SW480 (cell line): ENCODE measurements around the gene MIX23.

Experiments
- DNase-seq: peaks from one replicate; pipeline ENCODE4 v3.0.0-alpha.2; 2016; ENCODE audit warnings: low spot score

The MIX23 gene

DNA sequence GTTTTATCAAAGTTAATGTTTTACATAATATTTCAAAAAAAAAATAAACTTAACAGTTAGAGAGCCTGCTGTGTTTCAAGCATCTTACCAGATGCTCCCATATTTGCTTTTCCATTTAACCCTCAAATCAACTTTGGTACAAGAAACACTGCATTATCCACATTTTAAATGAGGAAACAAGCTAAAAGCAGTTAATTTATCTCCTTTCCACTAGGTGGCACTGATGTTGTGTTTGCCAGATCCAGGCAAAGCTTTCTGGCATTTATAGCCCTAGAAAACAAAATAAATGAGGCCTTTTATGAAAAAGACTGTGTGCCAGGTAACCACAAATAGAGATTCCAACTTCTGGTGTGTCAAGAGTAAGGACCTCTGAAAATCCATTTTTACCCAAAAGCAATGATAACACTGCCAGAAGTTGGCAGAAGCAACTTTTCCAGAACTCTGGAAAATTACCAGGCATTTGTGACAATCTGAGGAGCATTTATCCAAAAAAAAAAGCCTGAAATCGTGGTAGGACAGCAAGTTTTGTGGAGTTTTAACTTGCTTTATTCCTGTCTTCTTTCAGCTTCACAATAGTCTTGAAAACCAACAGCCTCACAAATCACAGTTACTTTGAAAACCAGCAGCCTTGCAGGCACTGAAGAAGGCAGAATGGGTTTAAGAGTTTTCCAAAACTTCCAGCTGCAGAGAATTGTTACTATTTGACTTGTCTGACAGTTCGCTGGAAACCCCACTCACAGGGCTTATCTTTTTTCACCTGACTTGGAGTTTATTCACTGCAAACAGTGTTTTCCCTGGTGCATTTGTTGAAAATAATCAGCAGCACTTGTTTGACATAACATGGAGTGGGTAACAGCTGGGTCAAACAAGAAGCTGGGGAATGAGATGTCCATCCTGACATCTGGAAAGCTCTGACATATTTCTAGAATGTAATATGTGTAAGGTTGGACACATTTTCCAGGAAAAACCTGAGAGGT lies 10.1 kb upstream of the MIX23 start:
- peak; percentile 49 for DNase-seq

DNA sequence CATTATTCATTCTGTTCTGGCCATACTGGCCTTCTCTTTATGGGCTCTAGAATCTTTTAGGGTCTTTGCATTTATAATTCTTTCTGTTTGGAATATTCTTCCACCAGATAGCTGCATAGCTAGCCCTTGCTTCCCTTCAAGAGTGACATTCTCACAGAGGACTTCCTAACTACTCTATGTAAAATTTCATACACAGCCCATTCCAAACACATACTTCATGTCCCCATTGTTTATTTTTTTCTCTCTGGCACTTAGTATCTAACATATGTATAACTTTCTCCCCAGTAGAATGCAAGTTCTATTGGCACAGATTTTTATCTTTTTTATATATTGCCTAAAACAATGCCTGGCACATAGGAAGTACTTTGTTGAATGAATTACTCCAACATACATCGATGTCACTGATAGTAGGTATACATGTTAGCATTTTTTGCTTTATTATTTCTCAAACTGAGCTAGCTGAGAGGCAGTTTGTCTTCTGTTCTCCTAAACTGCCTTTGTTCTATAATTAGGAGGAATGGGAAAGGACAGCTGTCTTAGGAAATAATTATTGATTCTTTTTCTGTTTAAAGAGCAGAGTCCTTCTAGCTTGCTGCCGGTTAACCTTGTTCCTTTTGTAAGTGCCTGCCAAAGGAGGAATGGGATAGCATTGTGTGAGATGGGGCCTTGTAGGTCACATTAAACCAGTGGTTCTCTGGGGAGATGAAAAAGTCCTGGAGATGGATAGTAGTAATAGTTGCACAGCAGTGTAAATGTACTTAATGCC lies 8.8 kb upstream of the MIX23 start:
- DNase-seq: no peak

DNA sequence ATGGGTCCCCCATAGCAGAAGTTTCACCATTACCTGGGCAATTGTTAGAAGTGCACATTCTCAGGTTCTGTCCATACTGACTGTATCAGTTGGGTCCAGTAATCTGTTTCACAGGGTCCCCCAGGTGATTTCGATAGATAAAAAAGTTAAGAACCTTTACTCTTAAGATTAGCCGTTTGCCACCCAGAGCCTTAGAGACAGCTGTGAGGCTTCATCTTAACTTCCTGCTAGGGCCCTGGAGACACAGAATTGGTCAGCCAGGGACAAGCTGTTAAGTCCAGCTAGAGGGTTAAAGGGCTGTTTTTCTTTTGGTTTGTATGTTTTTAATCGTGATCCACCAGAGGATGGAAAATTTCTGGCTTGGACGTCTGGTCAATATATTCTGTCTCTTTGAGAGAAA lies 7.6 kb upstream of the MIX23 start:
- DNase-seq: no peak

DNA sequence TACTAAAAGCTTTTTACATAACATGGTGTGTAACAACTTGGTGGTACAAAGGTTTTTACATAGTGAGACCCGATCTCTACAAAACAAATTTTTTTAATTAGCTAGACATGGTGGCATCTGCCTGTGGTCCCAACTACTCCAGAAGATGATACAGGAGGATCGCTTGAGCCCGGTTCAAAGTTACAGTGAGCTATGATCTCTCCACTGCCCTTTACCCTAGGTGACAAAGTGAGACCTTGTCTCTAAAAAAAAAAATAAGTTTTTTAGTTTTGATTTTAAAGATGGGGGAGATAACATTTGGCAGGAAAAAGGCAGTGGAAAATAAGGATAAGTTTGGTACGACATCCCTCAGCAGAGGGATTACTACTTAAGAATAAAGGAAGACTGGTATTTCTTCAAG lies 6.9 kb upstream of the MIX23 start:
- DNase-seq: no peak

DNA sequence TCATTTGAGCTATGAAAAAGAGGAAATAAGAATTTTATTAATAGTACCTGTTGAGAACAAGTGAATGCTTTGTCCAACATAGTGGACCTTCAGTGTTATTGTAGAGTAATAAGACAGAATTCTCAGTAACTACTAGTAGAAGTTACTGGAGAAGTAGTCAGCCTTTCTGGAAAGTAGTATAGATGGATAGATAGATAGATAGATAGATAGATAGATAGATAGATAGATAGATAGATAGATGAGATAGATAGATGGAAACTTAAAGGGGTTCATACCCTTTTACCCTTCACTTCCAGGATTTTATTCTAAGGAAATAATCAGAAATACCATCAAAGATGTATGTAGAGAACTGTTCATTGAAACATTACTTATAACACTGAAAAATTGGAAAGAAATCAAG lies 6.2 kb upstream of the MIX23 start:
- DNase-seq: no peak

DNA sequence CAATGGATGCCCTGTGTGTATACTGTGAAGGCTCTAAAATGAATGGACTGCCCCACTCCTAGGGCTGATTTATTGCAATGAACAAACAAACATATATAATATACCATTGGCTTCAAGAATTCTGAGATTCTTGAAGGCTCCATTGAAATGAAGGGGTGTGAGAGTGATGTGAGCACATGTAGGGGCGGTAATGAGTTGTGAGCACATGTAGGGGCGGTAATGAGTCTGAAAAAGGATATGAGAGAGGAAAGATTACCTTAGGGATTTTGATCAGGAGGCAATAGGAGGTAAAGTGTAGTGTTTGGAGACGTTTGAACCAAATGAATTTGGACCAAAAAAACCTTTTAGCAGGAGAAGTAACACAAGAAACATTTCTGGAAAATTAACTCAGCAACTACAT lies 4.7 kb upstream of the MIX23 start:
- no peak for DNase-seq

DNA sequence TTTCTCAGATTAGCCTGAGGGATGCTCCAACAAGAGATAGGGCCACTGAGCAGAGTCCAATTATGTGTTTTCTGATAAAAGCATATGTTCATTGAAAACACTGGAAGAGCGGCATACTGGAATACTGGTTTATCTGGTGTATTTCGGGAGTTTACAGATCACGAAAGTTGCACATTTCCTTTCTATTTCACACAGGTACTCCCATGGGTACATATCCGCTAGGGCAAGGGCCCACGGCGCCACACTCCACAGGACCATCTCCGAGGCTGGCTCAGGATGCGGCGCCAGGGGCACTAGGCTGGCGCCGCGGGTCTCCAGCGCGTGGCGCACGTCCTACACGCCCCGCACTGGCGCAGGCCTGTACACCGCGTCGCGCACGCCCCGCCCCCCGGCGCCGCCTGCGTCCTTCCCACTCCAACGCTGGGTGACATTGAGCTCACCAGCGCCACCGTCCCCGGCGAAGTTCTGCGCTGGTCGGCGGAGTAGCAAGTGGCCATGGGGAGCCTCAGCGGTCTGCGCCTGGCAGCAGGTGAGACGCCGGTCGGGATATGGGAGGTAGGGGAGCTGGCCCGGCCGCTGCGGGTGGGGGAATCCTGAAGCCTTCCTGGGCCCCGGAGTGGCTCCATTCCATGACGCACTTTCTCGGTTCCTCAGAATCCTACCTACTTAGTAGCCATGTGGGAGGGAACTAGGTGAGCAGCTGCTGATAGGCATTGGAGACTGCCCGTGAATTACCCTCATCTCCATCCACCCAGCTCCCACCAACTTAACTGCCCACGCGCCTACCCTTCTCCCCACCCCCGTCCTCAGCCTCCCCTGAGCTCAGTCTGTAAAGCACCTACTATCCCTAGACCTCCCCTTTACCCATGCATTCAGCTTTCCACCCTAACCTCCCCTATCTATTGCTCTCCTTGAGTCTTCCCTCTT lies 1.0 kb upstream of the MIX23 start, which contains the start of gene FAM162A:
Gene FAM162A, plus strand, starts transcription at position 412 of the 927 bp plus-strand sequence. Its CDS starts 84 bp downstream, at position 496.
- DNase-seq: peak; percentile 94

DNA sequence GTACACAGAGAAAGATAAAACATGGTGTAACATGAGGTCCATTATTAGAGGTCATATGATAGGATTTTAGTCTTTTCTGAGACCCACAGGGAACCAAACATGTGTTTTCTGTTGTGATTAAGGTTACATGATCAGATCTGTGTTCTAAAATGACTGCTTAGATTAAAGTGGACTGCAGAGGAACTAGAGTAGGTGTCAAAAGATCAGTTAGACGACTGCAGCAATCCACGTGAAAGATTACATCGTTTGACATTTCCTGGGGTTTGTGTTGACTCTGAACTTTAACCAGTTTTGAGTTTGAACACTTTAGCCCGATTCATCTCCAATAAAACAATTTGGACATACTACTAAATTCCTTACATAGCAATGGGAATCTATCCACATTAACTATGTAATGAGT lies 5.1 kb downstream of the MIX23 start:
- no peak for DNase-seq

DNA sequence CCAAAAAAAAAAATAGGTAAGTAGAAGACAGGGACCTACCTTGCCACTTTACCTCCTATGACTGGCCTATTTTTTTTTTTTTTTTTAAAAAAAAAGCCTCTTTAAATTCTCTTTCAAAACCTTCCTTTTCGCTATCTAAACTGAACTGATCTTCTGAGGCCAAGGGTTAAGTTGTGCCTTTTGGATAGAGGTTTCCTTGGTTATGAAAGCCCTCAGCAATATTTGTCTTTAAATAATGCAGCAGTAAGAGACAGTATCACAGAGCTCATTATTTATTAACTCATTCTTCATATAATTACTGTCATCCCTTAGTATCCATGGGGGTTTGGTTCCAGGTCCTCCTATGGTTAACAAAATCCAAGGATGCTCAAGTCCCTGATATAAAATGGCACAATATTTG lies 9.0 kb downstream of the MIX23 start:
- DNase-seq: no peak

DNA sequence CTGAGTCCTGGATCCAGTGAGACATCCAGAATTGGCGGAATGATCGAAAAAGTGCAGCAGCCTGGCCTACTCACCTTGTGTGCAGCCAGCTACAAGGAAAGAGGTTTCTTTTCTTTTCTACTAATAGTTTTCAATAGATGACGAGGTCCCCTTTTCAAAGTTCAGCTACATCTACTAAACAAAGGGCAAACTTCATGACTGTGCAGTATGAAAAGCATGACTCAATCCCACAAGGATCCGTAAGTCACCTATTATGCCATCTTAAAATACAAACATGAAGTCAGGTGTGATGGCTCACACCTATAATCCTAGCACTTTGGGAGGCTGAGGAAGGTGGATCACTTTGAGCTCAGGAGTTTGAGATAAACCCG lies 16.7 kb downstream of the MIX23 start:
- no peak for DNase-seq

DNA sequence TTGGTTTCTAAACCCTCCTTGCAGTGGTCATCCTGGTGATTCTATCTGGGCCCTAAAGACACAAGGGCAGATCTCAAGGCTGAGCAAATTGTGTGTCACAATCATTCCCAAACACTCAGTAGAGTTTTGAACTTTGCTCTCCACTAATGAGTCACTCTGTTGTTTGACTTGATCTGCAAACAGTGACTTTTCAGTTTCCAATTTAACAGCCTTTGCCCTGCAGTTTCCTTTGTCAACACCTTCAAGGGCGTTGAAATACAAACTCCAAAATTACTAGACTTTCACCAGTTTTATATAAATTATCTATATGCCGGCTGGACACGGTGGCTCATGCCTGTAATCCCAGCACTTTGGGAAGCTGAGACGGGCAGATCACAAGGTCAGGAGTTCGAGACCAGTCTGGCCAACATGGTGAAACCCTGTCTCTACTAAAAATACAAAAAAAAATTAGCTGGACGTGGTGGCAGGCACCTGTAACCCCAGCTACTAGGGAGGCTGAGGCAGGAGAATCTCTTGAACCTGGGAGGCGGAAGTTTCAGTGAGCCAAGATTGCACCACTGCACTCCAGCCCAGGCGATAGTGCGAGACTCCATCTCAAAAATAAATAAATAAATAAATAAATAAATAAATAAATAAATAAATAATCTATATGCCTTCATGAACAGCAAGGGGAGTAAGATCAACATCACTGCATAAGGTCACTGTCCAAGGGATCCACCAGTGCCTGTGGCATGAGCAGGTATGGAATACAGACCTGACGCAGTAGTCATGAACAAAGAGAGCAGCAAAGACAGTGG lies 17.3 kb downstream of the MIX23 start:
- DNase-seq: peak; percentile 32

DNA sequence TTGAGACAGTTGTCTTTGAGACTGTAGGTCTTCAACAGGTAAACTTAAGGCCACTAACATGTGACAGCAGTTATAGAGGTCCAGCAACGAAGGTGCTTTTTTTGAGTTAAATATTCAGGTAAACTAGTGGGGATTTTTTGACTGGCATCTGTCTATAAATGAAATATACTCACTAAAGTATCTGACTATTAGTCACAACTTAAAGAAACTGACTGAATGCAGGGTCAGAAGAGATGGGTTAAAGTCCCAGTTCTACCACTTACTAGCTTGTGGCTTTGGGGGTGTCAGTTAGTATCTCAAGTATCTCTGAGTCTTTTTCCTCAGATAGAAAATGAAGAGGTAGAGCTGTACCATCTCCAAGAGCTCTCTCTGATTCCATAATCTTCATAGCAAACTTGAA lies 18.0 kb downstream of the MIX23 start:
- DNase-seq: no peak

DNA sequence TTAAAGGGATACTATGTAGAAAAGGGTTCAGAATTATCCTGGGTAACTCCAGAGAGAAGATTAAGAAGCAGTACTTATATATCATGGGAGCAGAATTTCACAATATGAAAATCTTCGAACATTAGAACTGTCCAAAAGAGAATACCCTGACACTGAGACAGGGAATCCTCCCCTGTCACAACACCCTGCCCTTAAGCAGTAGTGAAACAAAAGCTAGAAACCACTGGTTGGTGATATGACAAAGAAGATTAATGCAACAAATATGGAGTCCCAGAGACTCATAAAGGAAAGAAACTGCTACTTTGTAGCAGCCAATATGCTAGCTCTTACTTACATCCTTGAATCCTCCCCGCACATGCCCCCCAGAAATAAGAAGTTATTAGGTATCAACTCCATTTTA lies 18.5 kb downstream of the MIX23 start:
- DNase-seq: no peak

DNA sequence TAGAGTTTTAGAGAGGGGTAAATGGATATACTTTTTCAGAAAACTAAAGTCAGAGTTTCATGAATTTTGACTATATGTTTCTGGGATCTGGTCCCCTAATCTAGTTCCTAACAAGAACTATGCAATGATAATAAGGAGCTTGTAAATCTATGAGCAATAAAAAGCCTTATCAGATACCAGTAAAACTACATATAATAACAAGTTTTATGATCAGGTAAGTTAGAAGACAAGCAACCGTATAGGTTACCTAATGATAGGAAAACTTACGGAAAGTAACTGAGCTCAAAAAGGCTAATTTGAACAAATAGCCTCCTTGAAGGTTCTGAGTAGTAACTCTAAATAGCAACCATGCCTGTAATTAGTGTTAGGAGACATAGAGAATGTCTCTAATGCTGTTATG lies 21.0 kb downstream of the MIX23 start:
- DNase-seq: no peak

DNA sequence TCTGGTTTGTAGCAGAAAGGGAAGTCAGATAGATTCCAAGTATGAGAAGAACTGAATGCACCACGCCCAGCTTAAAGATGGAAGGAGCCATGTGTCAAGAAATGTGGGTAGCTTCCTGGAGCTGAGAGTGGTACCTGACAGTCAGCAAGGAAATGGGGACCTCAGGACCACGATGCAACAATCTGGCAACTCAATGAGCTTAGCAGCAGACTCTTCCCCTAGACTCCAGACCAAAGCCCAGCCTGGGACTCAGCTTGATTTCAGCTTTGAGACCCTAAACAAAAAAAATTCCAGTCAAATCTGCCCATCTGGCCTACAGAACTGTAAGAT lies 24.4 kb downstream of the MIX23 start:
- no peak for DNase-seq

DNA sequence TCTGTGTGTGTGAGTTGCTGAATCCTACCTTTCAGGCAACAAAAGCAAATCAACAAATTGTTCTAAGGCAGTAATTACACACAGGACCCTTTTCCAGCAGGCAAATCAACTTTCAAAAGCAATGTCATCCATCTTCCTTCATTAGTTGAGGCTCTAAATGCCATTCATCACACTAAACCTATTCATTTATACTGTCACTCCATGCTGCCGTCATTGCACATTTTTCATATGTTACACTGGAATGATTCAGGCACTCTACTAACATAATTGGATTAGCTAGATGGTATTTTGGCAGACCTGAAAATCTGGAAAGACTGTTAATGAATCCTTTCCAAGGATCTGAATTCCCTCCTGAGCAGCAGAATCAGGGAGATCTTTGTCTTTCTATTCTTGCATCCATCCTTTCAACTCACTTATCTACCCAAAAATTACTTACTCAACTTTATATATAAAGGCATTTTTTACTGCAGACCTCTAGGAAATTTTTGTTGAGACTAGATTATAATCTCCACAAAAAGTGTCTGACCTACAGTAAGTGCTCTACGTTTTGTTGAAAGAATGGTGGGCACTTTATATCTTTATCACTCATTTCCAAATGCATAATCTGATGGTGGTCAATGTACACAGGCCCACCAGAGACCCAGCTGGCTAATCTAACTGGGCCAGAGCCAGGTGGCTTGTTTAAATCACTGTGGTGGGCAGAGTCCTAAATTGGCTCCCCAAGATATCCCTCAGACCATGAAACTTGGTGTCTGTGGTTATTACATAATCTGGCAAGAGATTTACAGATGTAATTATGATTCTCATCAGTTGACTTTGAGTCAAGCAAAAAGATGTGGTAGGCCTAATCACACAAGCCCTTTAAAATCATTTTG lies 25.0 kb downstream of the MIX23 start:
- DNase-seq: no peak

DNA sequence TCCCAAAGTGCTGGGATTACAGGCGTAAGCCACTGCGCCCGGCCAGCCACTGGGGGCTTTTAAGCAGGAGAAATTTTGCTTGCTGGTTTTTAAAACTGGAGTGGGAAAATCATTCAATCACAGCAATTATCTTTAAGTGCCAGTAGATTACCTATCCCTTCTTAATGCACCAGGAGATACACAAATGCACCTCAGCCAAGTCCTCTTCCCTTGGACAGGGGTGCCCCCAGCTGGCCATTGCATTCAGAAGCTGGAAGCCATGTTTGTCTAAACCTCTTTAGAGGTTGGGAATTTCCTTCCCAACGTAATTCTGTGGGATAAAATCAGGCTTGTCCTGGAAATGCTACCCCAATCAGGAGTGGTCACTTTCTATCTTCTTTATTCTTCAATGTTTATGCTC lies 26.6 kb downstream of the MIX23 start:
- peak; percentile 46 for DNase-seq

DNA sequence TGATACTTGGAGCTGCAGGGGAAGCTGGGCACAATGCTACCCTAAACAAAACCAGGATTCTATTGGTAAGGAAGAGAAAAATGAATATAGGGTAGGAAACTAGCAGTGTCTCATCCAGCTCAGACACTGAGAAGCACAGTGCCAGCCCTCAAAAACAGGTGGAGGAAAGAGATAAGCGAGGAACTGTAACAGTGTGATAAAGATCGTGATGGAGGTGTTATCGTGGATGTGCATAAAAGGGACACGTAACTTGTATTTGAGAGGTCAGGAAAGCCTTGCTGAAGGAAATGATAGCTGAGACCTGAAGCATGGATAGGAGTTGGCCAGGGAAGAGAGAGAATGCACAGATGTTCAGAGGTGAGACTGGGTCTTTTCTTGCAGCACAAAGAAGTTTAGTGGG lies 27.4 kb downstream of the MIX23 start:
- DNase-seq: no peak

DNA sequence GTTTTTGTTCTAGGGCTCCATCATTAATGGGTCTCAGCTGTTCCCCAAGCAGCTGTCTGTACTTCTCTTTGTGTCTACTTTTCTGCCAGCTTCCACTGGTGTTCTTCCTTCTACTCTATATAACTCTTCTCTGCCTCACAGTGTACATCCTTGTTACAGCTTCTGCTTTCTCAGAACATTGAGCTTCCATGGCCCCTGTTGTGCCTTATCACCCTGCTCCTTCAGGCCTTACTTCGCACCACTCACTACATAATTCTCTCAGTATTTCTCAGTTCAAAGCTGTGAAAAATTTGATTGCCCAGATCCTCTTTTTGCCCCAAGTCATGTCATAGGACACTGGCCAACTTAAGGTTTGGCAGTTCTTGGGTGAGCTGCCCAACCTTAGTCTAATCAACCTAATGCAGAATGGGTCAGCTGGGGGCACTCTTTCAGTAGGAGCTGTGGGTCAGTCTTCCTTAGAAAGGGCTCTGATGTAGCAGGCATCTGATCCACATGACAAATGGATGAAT lies 29.1 kb downstream of the MIX23 start:
- no peak for DNase-seq

DNA sequence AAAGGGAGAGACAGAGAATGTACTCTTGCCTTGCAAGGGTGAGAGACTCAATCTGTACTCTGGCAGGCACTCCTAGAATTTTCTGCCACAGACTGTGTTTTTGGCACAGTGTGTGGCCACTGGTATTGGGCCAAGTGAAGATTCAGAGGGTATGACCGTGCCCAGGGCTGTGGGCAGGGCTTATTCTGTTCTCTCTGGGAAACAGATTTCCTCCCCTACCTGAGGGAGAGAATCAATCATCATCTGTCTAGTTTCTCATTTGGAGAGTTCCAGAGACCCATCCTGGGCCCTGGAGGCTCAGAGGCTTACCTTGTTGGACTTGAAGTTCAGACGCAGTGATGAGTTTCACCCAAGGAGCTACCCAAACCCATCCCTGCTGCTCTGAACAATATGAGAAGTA lies 29.8 kb downstream of the MIX23 start:
- no peak for DNase-seq
